ENCODE measurements around the gene LIMK2.

- TF ChIP-seq TAF1 (IDR thresholded peaks at IDR 0.05; ENCODE audit: low read depth, low read length) (no peak), POLR2A (IDR thresholded peaks at IDR 0.05; ENCODE audit: low read depth, low read length) (no peak)
These were observed 83.9 kb downstream of the LIMK2 start for GRCh38 chr22:31295831-31296657.
